ENCODE data around the gene CDKL4. TPM values are rescaled to one million over a fixed set of nuclear protein-coding genes. Genes with fewer than 3 reads are reported as not detected.
"Not testable (repeated sequence)": the region's sequence is repeated elsewhere in the genome, so short reads cannot be mapped to it uniquely, and the experiment has no call there.

The CDKL4 gene
- total RNA-seq, 1 donor from 2014 or later = 14.7 TPM

- DNase-seq (ENCODE audit: low spot score in 2 of 2) (no peak), FAIRE-seq (no peak)
Measured at GRCh38 chr2:39146630-39147029, 97.1 kb downstream of the CDKL4 start.

- no peak for DNase-seq (ENCODE audit: low spot score in 2 of 2)
- no peak for FAIRE-seq
Measured at GRCh38 chr2:39145906-39146421, 97.8 kb downstream of the CDKL4 start.

DNA sequence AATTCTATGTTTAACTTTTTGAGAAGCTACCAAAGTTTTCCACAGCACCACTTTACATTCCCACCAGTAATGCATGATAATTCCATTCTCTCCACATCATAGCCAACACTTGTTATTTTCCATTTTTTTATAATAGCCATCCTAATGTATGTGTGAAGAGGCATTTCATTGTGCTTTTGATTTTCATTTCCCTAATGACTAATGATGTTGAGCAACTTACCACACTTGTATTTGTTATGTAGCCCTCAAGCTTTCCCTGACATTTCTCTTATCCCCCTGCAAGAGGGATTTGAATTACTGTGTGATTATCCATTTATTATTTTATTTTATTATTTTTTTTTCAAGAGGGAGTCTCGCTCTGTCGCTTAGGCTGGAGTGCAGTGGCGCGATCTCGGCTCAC lies 99.4 kb downstream of the CDKL4 start:
- no peak for FAIRE-seq

GRCh38 chr2:39142904-39143605 lies 100.7 kb downstream of the CDKL4 start:
- FAIRE-seq = no peak

More for the DNA sequence above, 99.4 kb downstream of the CDKL4 start:
- no peak for DNase-seq (ENCODE audit: low spot score in 2 of 2)

GRCh38 chr2:39141334-39142271 lies 102.2 kb downstream of the CDKL4 start:
- no peak for FAIRE-seq
- no peak for DNase-seq (ENCODE audit: low spot score in 2 of 2)

More at GRCh38 chr2:39142904-39143605, 100.7 kb downstream of the CDKL4 start:
- no peak for DNase-seq (ENCODE audit: low spot score in 2 of 2)

GRCh38 chr2:39140948-39141333 lies 102.8 kb downstream of the CDKL4 start:
- DNase-seq (ENCODE audit: low spot score in 2 of 2); FAIRE-seq: not testable (repeated sequence)

DNA sequence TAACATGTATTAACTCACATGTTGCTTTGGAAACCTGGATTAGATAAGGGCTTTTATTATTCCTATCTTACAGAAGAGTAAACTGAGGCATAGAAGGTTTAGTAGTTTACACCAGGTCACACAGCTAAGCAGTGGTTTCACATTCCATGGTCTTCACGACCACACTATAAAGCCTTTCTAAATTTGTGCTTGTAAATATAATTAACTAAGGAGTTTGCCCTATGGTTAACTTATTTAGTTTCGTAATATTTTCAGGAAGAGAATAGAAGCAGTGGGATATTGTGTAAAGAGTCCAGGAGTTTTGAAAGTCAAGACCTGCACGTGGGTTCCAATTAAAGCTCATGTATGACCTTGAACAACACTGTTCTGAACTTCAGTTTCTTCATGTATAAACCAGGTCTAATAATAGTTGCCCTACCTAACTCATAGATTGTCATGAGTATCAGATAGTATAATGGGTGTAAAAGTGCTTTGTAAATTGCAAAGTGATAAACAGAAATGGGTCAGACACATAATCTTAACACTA lies 103.4 kb downstream of the CDKL4 start:
- no peak for FAIRE-seq

DNA sequence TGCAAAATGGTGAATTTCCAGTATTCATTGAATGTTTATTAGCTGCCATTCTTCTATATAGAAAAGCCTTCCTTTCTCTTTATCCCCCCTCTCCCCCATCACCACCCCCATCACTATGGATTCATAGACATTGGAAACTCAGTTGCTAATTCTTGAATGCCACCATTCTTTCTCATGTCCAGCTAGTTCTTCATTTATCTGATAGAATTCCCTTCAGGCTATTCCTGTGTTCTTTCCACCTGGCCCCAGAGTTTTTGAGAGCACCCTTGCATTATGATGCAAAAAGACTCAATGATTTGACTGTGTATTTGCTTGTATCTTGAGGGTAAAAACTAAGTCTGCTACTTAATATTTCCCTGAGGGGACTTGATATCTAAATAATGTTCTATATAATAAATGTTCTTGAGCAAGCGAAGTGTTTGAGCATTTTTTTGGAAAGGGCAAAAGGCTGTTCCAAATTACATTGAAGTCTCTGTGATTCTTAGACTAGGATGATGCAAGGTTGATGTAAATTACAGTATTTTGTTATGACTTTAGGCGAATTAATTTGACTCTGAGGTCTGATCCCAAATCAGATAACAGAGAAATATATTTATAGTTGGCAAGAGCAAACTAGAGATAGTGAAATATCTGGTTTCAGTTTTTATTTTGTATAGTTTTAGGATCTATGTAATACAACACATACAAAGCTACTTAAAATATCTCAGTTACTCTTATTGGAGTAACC lies 104.1 kb downstream of the CDKL4 start:
- DNase-seq (ENCODE audit: low spot score in 2 of 2) = no peak
- no peak for FAIRE-seq

More for the DNA sequence above, 103.4 kb downstream of the CDKL4 start:
- DNase-seq (ENCODE audit: low spot score in 2 of 2) = no peak

DNA sequence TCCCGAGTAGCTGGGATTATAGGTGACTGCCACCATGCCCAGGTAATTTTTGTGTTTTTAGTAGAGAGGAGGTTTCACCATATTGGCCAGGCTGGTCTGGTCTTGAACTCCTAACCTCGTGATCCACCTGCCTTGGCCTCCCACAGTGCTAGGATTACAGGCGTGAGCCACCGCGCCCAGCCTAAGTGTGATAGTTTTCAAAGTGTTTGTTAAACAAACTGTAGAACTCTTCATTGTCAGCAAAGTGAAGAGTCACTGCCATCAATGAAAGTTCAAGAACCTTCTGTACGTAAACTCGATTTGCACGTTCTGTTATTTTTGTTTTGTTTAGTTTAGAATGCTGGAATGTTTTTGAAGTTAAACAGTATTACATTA lies 104.9 kb downstream of the CDKL4 start:
- DNase-seq (ENCODE audit: low spot score in 2 of 2) = no peak
- FAIRE-seq = no peak

DNA sequence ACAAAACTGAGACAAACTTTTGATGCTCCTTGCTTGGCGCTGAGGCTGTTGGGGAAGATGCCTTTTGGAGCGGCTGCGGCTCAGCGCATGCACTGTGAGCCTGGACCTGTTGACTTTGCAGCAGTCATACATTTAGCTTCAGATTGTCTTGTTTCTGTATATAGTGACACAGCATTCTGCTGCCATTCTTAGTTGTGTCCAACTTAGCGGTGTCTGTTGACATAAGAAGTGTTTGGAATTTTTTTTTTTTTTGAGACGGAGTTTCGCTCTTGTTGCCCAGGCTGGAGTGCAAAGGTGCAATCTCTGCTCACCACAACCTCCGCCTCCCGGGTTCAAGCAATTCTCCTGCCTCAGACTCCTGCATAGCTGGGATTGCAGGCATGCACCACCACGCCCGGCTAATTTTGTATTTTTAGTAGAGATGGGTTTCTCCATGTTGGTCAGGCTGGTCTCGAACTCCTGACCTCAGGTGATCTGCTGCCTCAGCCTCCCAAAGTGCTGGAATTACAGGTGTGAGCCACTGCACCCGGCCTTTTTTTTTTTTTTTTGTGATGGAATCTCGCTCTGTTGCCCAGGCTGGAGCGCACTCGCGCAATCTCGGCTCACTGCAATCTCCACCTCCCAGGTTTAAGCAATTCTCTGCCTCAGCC lies 105.5 kb downstream of the CDKL4 start:
- not testable (repeated sequence) for FAIRE-seq; DNase-seq (ENCODE audit: low spot score in 2 of 2)

DNA sequence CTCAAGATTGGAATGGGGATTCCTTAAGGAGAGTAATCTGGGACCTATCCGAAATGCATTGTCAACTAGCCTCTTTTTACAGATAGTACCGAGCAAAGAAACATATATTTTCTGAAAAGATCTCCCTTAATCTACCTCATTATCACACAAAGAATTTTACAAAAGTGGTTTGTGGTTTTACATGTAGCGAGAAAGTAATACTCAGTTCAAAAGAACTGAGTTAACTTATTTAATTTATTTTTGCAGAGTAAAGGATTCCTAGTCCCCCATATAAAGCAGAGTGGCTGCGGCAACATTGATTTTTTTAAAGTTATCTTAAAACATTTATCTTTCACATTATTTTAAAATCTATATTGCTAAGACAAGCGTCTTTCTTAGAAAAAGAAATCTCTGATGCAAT lies 107.0 kb downstream of the CDKL4 start:
- no peak for FAIRE-seq
- no peak for DNase-seq (ENCODE audit: low spot score in 2 of 2)

GRCh38 chr2:39135690-39136259 lies 108.0 kb downstream of the CDKL4 start:
- FAIRE-seq = no peak
- no peak for DNase-seq (ENCODE audit: low spot score in 2 of 2)

- FAIRE-seq = no peak
- DNase-seq (ENCODE audit: low spot score in 2 of 2) = no peak
Measured at GRCh38 chr2:39133215-39133851, 110.4 kb downstream of the CDKL4 start.

DNA sequence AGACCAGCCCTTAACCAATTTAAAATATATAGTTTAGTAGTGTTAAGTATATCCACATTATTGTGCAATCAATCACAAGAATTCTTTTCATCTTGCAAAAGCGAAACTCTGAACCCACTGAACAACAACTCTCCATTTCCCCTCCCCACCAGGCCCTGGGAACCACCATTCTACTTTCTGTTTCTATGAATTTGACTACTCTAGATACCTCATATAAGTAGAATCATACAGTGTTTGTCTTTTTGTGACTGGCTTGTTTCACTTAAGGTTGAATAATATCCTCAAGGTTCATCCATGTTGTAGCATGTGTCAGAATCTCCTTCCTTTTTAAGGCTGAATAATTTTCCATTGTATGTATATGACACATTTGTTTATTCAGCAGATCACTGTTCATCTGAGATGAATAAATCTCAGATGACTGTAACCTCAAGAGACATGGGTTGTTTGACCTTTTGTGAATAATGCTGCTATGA lies 114.8 kb downstream of the CDKL4 start:
- FAIRE-seq (no peak), DNase-seq (ENCODE audit: low spot score in 2 of 2) (no peak)

GRCh38 chr2:39127973-39128372 lies 115.8 kb downstream of the CDKL4 start:
- DNase-seq (ENCODE audit: low spot score in 2 of 2) (no peak), FAIRE-seq (no peak)
